Measurements from ENCODE around the gene PHF19.

Gene PHF19

GRCh38 chr9:120808931-120809330 is 68.1 kb downstream of the PHF19 start:
- Histone ChIP-seq H3K9me3 (peaks cover 9% of the 10 kb centered on the region), H3K4me1 (ENCODE audit: control insufficient read depth in 1 of 2, insufficient read depth in 1 of 2, low read depth in 1 of 2, low read length in 1 of 2) (no peaks in the 10 kb centered on the region), H3K4me3 (ENCODE audit: low read depth in 1 of 2, low read length in 1 of 2) (no peak overlapping the region), H3K27me3 (no peaks in the 10 kb centered on the region), H3K36me3 (no peaks in the 10 kb centered on the region), H3K27ac (no peak overlapping the region)
- no peak for TF ChIP-seq CTCF (IDR thresholded peaks at IDR 0.05)

- Histone ChIP-seq H3K9me3 (peaks cover 9% of the 10 kb centered on the region), H3K27me3 (no peaks in the 10 kb centered on the region), H3K4me3 (ENCODE audit: low read depth in 1 of 2, low read length in 1 of 2) (no peak overlapping the region), H3K36me3 (no peaks in the 10 kb centered on the region), H3K27ac (no peak overlapping the region), H3K4me1 (ENCODE audit: control insufficient read depth in 1 of 2, insufficient read depth in 1 of 2, low read depth in 1 of 2, low read length in 1 of 2) (no peaks in the 10 kb centered on the region)
- TF ChIP-seq CTCF (IDR thresholded peaks at IDR 0.05), result no peak
Measured at GRCh38 chr9:120807607-120808379, 69.2 kb downstream of the PHF19 start.
